CD4-positive, CD25-positive, alpha-beta regulatory T cell (primary cell): ENCODE measurements around the gene MELTF. TPM values are rescaled to one million over a fixed set of nuclear protein-coding genes. Genes with fewer than 3 reads are reported as not detected.

Source experiments
- ATAC-seq, 2 donors: fragments of 150-1000 bp; cut with Tn5 transposase; one replicate each; pipeline ENCODE4 v1.10.0; 2021; ENCODE audit warnings: low read depth in 2 of 2, moderate number of reproducible peaks in 2 of 2, moderate library complexity in 1 of 2
- DNase-seq, 3 donors: peaks; one replicate each; pipeline versions ENCODE4 v3.0.0 to v3.0.0-alpha.2; 2012 to 2022; ENCODE audit warnings: mixed read lengths in 1 of 3
- H3K27ac ChIP-seq: one replicate; pipeline ENCODE4 v1.7.0; 2013; ENCODE audit warnings: mild to moderate bottlenecking, low read length; ENCODE audit not compliant: insufficient read depth, poor library complexity, severe bottlenecking
- H3K27me3 ChIP-seq: one replicate; pipeline ENCODE4 v1.7.0; 2013; ENCODE audit warnings: low read length; ENCODE audit not compliant: control insufficient read depth, insufficient read depth
- H3K36me3 ChIP-seq: one replicate; pipeline ENCODE4 v1.7.0; 2013; ENCODE audit warnings: mild to moderate bottlenecking, low read length, moderate library complexity; ENCODE audit not compliant: control insufficient read depth, insufficient read depth
- H3K4me1 ChIP-seq: 2 replicates; pipeline ENCODE4 v1.7.0; 2013; ENCODE audit warnings: mild to moderate bottlenecking, low read length; ENCODE audit not compliant: insufficient read depth, control insufficient read depth, poor library complexity, severe bottlenecking
- H3K4me3 ChIP-seq: one replicate; pipeline ENCODE4 v1.7.0; 2013; ENCODE audit warnings: low read depth, mild to moderate bottlenecking, low read length, moderate library complexity
- H3K9me3 ChIP-seq, 2 experiments: 1 replicate in 1 of 2; 2 replicates in 1 of 2; pipeline ENCODE4 v1.7.0; 2013; ENCODE audit warnings: low read length in 2 of 2, mild to moderate bottlenecking in 1 of 2, moderate library complexity in 1 of 2; ENCODE audit not compliant: control insufficient read depth in 2 of 2
- H3K27ac Mint-ChIP-seq, 3 donors: one replicate each; pipeline ENCODE4 v1.8.0; 2020 to 2022; ENCODE audit warnings: mild to moderate bottlenecking in 3 of 3, mixed read lengths in 3 of 3, moderate library complexity in 2 of 3
- H3K27me3 Mint-ChIP-seq: one replicate; pipeline ENCODE4 v1.8.0; 2022; ENCODE audit warnings: mild to moderate bottlenecking, mixed read lengths
- H3K36me3 Mint-ChIP-seq: one replicate; pipeline ENCODE4 v1.8.0; 2020; ENCODE audit warnings: mixed read lengths
- H3K4me1 Mint-ChIP-seq, 4 donors: one replicate each; pipeline ENCODE4 v1.8.0; 2020 to 2022; ENCODE audit warnings: mixed read lengths in 4 of 4, mild to moderate bottlenecking in 1 of 4
- H3K4me3 Mint-ChIP-seq, 4 donors: one replicate each; pipeline ENCODE4 v1.8.0; 2020 to 2022; ENCODE audit warnings: mild to moderate bottlenecking in 4 of 4, mixed read lengths in 4 of 4, moderate library complexity in 3 of 4
- H3K9me3 Mint-ChIP-seq, 7 donors: one replicate each; pipeline ENCODE4 v1.8.0; 2020 to 2022; ENCODE audit warnings: mixed read lengths in 7 of 7, mild to moderate bottlenecking in 3 of 7, moderate library complexity in 2 of 7
- polyA plus RNA-seq, 4 donors: library from polyadenylated mRNA; unstranded; fragments of 300-500 nt; fragmentation: Illumina TruSeq; gene quantifications; one replicate each; pipeline ENCODE4 v1.2.3, GENCODE V29; 2021
- total RNA-seq: library from RNA; stranded (reverse); gene quantifications from one replicate; pipeline ENCODE4 v1.2.3, GENCODE V29; 2022

MELTF gene
- total and polyA plus RNA-seq, 5 donors from 2014 or later = 0.10 to 1.4 (median 0.47) TPM

GRCh38 chr3:196969660-196970546 lies 59.7 kb downstream of the MELTF start:
- peak; percentile 64 to 73 for ATAC-seq

GRCh38 chr3:196969134-196969659 lies 60.4 kb downstream of the MELTF start:
- peak; percentile 15 to 55 (median 36) for DNase-seq
- H3K9me3 ChIP-seq = no peaks in the 10 kb centered on the region
- H3K4me3 ChIP-seq = no peak overlapping the region
- Mint-ChIP-seq H3K4me1 (peaks cover 0 to 18% (median 3%) of the 10 kb centered on the region in 4 donors), H3K27me3 (peaks cover 17% of the 10 kb centered on the region), H3K27ac (no peak overlapping the region), H3K9me3 (no peaks in the 10 kb centered on the region), H3K4me3 (peak overlapping the region; percentile 74 to 91 (median 84)), H3K36me3 (no peaks in the 10 kb centered on the region)
- H3K4me1 ChIP-seq = peaks cover 11% of the 10 kb centered on the region
- no peak overlapping the region for H3K27ac ChIP-seq
- H3K27me3 ChIP-seq = peaks cover 3% of the 10 kb centered on the region
- H3K36me3 ChIP-seq = no peaks in the 10 kb centered on the region
- peak; percentile 23 to 43 for ATAC-seq

More at GRCh38 chr3:196969660-196970546, 59.7 kb downstream of the MELTF start:
- Histone ChIP-seq H3K4me3 (no peak overlapping the region), H3K9me3 (no peaks in the 10 kb centered on the region), H3K4me1 (peaks cover 11% of the 10 kb centered on the region), H3K27me3 (peaks cover 3% of the 10 kb centered on the region), H3K27ac (no peak overlapping the region), H3K36me3 (no peaks in the 10 kb centered on the region)
- Mint-ChIP-seq H3K4me1 (peaks cover 0 to 18% (median 3%) of the 10 kb centered on the region in 4 donors), H3K4me3 (peak overlapping the region; percentile 83 to 96 (median 87)), H3K27me3 (peaks cover 13% of the 10 kb centered on the region), H3K36me3 (no peaks in the 10 kb centered on the region), H3K9me3 (no peaks in the 10 kb centered on the region), H3K27ac (peak overlapping the region in 1 of 3 donors; percentile 20)
- peak; percentile 58 to 64 (median 61) for DNase-seq

DNA sequence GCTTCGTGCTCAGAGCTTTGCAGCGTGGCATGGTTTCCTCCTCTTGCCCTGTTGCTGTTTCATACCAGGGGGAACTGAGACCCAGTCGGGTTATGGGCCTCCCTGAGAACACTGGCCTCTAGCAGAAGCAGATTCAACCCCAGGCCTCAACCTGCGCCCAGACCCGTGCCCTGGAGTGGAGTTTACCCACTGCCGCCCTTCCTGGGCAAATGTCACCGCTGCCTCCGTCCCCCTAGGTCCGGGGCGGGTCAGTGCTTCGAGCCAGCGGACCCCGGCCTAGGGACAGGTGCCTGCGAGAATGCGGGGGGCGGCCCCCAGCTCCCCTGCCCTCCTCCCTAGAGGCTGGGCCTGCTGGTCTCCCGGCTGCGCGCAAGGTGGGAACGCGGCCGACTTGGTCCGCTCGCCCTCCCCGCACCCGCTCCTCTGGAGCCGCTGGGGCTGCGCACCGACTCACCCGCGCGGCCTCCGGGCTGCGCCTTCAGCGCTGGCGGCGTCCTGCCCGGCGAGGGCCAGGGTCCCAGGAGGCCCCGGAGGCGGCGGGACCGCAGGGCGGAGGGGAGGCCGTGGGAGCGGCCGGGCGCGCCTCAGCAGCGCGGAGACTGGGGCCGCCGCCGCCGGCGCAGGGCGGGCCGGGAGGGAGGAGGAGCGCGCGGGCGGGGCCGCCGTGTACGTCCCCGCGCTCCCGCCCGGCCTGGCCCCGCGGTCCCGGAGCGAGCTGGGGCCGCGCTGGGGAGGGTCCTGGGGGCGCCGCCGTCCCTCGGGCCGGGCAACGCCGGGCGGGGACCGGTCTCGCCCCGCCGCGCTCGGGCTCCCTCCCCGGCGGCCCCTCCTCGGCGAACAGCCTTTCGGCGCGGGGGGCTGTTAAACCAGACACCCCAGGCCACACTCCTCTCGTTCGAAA lies 61.1 kb downstream of the MELTF start, which contains the start of gene PIGZ:
TSS of gene PIGZ (minus strand) at position 601 of the 901 bp plus-strand sequence. CDS start 16,802 bp downstream, outside the sequence.
- Histone ChIP-seq H3K9me3 (no peaks in the 10 kb centered on the region), H3K4me3 (no peak within 1 kb of the TSS), H3K27me3 (peaks cover 3% of the 10 kb centered on the region), H3K27ac (no peak within 1 kb of the TSS), H3K36me3 (no peaks in the 10 kb centered on the region), H3K4me1 (peaks cover 11% of the 10 kb centered on the region)
- Mint-ChIP-seq H3K4me3 (peak within 1 kb of the TSS; percentile 80 to 91 (median 89)), H3K27ac (no peak within 1 kb of the TSS), H3K27me3 (peaks cover 17% of the 10 kb centered on the region), H3K36me3 (no peaks in the 10 kb centered on the region), H3K4me1 (peaks cover 0 to 18% (median 3%) of the 10 kb centered on the region in 4 donors), H3K9me3 (no peaks in the 10 kb centered on the region)
- DNase-seq = peak in 2 of 3 donors; percentile 14 to 56
- ATAC-seq = peak; percentile 56 to 67

GRCh38 chr3:196967412-196968232 lies 62.0 kb downstream of the MELTF start:
- no peak overlapping the region for H3K4me3 ChIP-seq
- ATAC-seq (no peak), DNase-seq (no peak)
- peaks cover 11% of the 10 kb centered on the region for H3K4me1 ChIP-seq
- peaks cover 3% of the 10 kb centered on the region for H3K27me3 ChIP-seq
- peak overlapping the region; percentile 75 to 90 (median 86) for H3K4me3 Mint-ChIP-seq
- no peaks in the 10 kb centered on the region for H3K36me3 Mint-ChIP-seq
- H3K9me3 Mint-ChIP-seq = peaks cover 0 to 2% (median 0%) of the 10 kb centered on the region in 7 donors
- peaks cover 0 to 18% (median 4%) of the 10 kb centered on the region in 4 donors for H3K4me1 Mint-ChIP-seq
- no peaks in the 10 kb centered on the region for H3K36me3 ChIP-seq
- H3K9me3 ChIP-seq = no peaks in the 10 kb centered on the region
- peaks cover 24% of the 10 kb centered on the region for H3K27me3 Mint-ChIP-seq
- H3K27ac Mint-ChIP-seq = no peak overlapping the region
- H3K27ac ChIP-seq = no peak overlapping the region

DNA sequence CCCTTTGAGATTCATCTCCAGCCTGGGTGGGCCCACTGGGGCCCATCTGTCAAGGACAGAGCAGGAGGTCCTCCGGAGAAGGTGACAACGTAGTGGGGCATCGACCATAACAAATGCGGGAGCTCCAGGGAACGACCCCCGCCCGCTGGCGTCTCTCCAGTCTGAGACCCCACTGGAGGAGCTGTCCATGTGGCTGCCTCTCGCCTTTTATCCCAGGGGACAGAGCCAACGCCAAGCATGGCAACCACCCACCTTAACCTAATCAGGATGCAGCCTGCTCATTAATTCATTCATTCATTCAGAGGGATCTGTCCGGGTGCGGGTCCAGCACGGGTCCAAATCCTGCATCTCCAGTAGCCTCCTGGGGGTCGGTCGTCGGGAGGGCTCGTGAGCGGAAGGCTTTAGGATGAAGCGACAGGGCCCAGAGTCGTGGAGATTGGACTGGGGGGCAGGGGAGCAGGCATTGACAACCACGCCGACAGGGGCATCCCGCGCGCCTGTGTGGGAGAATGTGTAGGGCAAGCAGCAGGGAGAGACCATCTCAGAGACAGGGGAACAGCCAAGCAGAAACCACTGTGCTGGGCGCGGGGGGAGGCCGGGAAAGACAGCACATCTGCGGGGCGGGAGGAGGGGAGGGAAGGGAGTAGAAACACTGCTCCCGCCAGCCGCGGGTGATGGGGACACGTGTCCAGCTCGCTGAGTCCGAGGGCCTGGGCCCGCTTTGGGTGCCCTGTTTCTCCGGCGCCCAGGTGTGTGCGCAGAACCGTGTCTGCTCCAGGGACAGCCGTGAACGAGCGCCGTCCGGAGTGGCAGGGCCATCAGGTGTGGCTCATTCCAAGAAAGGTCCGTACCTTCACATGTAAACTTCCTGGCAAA lies 62.9 kb downstream of the MELTF start:
- H3K36me3 ChIP-seq = no peaks in the 10 kb centered on the region
- no peak for ATAC-seq

DNA sequence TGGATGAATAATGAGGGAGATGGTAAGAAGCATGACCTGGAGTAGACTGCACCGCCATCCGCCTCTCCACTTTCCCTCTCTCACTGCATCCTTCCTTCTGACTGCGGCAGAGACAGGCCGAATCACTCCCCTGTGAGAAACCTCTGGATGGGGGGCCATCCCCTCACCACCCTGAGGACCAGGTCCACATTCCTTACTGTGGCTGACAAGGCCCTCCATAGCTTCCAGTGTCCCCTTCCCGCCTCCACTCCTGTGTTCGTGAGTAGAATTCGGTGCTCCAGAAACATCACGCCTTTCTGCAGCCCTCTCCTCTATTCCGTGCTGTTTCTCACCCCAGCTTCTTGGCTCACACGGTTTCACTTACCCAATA lies 63.8 kb downstream of the MELTF start:
- H3K4me3 ChIP-seq = no peak overlapping the region
- H3K27me3 ChIP-seq = no peaks in the 10 kb centered on the region
- Mint-ChIP-seq H3K27ac (no peak overlapping the region), H3K36me3 (no peaks in the 10 kb centered on the region), H3K4me1 (peaks cover 0 to 18% (median 5%) of the 10 kb centered on the region in 4 donors), H3K27me3 (peaks cover 24% of the 10 kb centered on the region), H3K9me3 (peaks cover 0 to 2% (median 0%) of the 10 kb centered on the region in 7 donors), H3K4me3 (peak overlapping the region in 1 of 4 donors; percentile 90)
- H3K36me3 ChIP-seq = no peaks in the 10 kb centered on the region
- ATAC-seq (no peak), DNase-seq (no peak)
- no peak overlapping the region for H3K27ac ChIP-seq
- no peaks in the 10 kb centered on the region for H3K9me3 ChIP-seq
- H3K4me1 ChIP-seq = peaks cover 11% of the 10 kb centered on the region

More for the DNA sequence above, 62.9 kb downstream of the MELTF start:
- H3K4me3 ChIP-seq = no peak overlapping the region
- Mint-ChIP-seq H3K4me1 (peaks cover 0 to 18% (median 5%) of the 10 kb centered on the region in 4 donors), H3K27me3 (peaks cover 24% of the 10 kb centered on the region), H3K27ac (no peak overlapping the region), H3K9me3 (peaks cover 0 to 2% (median 0%) of the 10 kb centered on the region in 7 donors), H3K4me3 (peak overlapping the region in 3 of 4 donors; percentile 24 to 90 (median 90)), H3K36me3 (no peaks in the 10 kb centered on the region)
- no peak for DNase-seq
- peaks cover 11% of the 10 kb centered on the region for H3K4me1 ChIP-seq
- peaks cover 3% of the 10 kb centered on the region for H3K27me3 ChIP-seq
- H3K9me3 ChIP-seq = no peaks in the 10 kb centered on the region
- no peak overlapping the region for H3K27ac ChIP-seq
